HepG2 (cell line): ENCODE data around the gene MTM1. TPM values are rescaled to one million over a fixed set of nuclear protein-coding genes. Genes with fewer than 3 reads are reported as not detected.

Experiments
- ATAC-seq: fragments of 200-7000 bp; cut with Tn5 transposase; 3 replicates; pipeline ENCODE4 v1.9.1; 2020; ENCODE audit warnings: mild to moderate bottlenecking, moderate library complexity
- BruUV-seq: library from RNA; stranded (reverse); fragments of 400-500 nt; replicated peaks from 2 replicates; lab custom pipeline; 2021; lab: Mats Ljungman, UMichigan
- CTCF ChIA-PET: fragments of 300-600 bp; formaldehyde crosslinking; extraction: SDS; loops from one replicate; lab custom pipeline; 2021; ENCODE audit warnings: low total read pairs, inconsistent platforms, low intra/inter-chr PET ratio; lab: Yijun Ruan, JAX
- POLR2A ChIA-PET: fragments of 350-600 bp; sonication (Branson Sonifier 250); formaldehyde crosslinking; loops from one replicate; lab custom pipeline; 2020; ENCODE audit warnings: antibody characterized with exemption, inconsistent platforms; lab: Yijun Ruan, JAX
- DNase-seq: peaks from one replicate; pipeline ENCODE4 v3.0.0-alpha.2; 2015; ENCODE audit warnings: low spot score
- FAIRE-seq: peaks from 3 replicates; lab custom pipeline; 2011; peaks lifted over from hg19 to GRCh38; lab: Jason Lieb, UNC
- H2AFZ ChIP-seq: one replicate; pipeline ENCODE4 v1.6.1; 2011; ENCODE audit warnings: low read length, inconsistent platforms
- H3K27ac ChIP-seq: fragments of 300-600 bp; 3 replicates; pipeline ENCODE4 v1.8.0; 2011; ENCODE audit warnings: mixed run types, mild to moderate bottlenecking, mixed read lengths, low read length, inconsistent platforms; ENCODE audit not compliant: insufficient read depth; ENCODE audit errors: extremely low read length
- H3K27me3 ChIP-seq, 2 experiments: fragments of 200-600 bp in 1 of 2; 2 replicates in 1 of 2; 3 replicates in 1 of 2; pipeline versions ENCODE4 v1.6.0 to v1.8.0; 2011; ENCODE audit warnings: low read length in 2 of 2, mild to moderate bottlenecking in 2 of 2, moderate library complexity in 2 of 2, inconsistent platforms in 1 of 2; ENCODE audit not compliant: insufficient read depth in 2 of 2, control insufficient read depth in 1 of 2
- H3K36me3 ChIP-seq, 2 experiments: fragments of 200-600 bp in 1 of 2; replicated peaks in 1 of 2; 2 replicates in 1 of 2; 3 replicates in 1 of 2; pipeline versions ENCODE4 v1.5.1 to v1.8.0; 2011; ENCODE audit warnings: low read length in 2 of 2, inconsistent platforms in 1 of 2; ENCODE audit not compliant: insufficient read depth in 2 of 2, control insufficient read depth in 1 of 2
- H3K4me1 ChIP-seq: 2 replicates; pipeline ENCODE4 v1.5.1; 2012; ENCODE audit warnings: low read length, inconsistent platforms; ENCODE audit not compliant: insufficient read depth
- H3K4me2 ChIP-seq: 2 replicates; pipeline ENCODE4 v1.6.0; 2011; ENCODE audit warnings: low read depth, low read length, inconsistent platforms
- H3K4me3 ChIP-seq, 3 experiments: fragments of 200-600 bp in 1 of 3; sonication (generic), shearing (Covaris generic) in 1 of 3; replicated peaks in 1 of 3; 2 replicates each; pipeline ENCODE4 v1.5.1; 2011 to 2016; ENCODE audit warnings: low read length in 3 of 3, inconsistent platforms in 2 of 3, low read depth in 2 of 3, mild to moderate bottlenecking in 2 of 3, control low read depth in 1 of 3, mixed read lengths in 1 of 3; ENCODE audit not compliant: insufficient read depth in 1 of 3
- H3K79me2 ChIP-seq: one replicate; pipeline ENCODE4 v1.6.1; 2011; ENCODE audit warnings: low read length, inconsistent platforms; ENCODE audit not compliant: insufficient read depth
- H3K9ac ChIP-seq: 2 replicates; pipeline ENCODE4 v1.6.0; 2011; ENCODE audit warnings: mild to moderate bottlenecking, low read depth, low read length, inconsistent platforms; ENCODE audit not compliant: insufficient read depth
- H3K9me3 ChIP-seq: 2 replicates; pipeline ENCODE4 v1.5.1; 2012; ENCODE audit warnings: mild to moderate bottlenecking, low read length
- H4K20me1 ChIP-seq: 2 replicates; pipeline ENCODE4 v1.6.0; 2011; ENCODE audit warnings: inconsistent platforms, mild to moderate bottlenecking, low read length, moderate library complexity; ENCODE audit not compliant: insufficient read depth
- ELK4 ChIP-seq: sonication (generic); formaldehyde crosslinking; IDR thresholded peaks from 2 replicates; pipeline ENCODE4 v1.9.0; 2021; ENCODE audit warnings: missing genetic modification reagents, borderline replicate concordance
- GLI4 ChIP-seq: sonication (generic); formaldehyde crosslinking; IDR thresholded peaks from 2 replicates; pipeline ENCODE4 v1.5.1; 2020; ENCODE audit warnings: missing genetic modification reagents, mild to moderate bottlenecking, moderate library complexity, borderline replicate concordance
- KAT2B ChIP-seq: fragments of 150-350 bp; IDR thresholded peaks from 2 replicates; pipeline ENCODE4 v1.6.1; 2014; ENCODE audit warnings: low read depth, low read length, borderline replicate concordance
- KLF13 ChIP-seq: sonication (generic); formaldehyde crosslinking; IDR thresholded peaks from 2 replicates; pipeline ENCODE4 v1.4.0; 2020; ENCODE audit warnings: mild to moderate bottlenecking, missing genetic modification reagents
- NFYB ChIP-seq: sonication (generic); formaldehyde crosslinking; IDR thresholded peaks from 2 replicates; pipeline ENCODE4 v1.4.0; 2020; ENCODE audit warnings: missing genetic modification reagents
- RFX3 ChIP-seq: IDR thresholded peaks from 2 replicates; pipeline ENCODE4 v1.6.1; 2016; ENCODE audit warnings: missing biosample characterization, missing genetic modification reagents
- SP140L ChIP-seq: sonication (generic); formaldehyde crosslinking; IDR thresholded peaks from 2 replicates; pipeline ENCODE4 v1.4.0; 2020; ENCODE audit warnings: missing genetic modification reagents, borderline replicate concordance
- ZNF580 ChIP-seq: IDR thresholded peaks from 2 replicates; pipeline ENCODE4 v1.6.1; 2016; ENCODE audit warnings: low read depth, borderline replicate concordance
- WGBS: methylation state at CpG from one replicate; pipeline ENCODE4 v1.1.6; 2017; ENCODE audit warnings: low lambda C conversion rate; 5-methylcytosine and 5-hydroxymethylcytosine counted together
- in situ Hi-C: cut with HindIII; loops from 2 replicates; pipeline ENCODE4 v1.10.0; 2017; ENCODE audit warnings: low pct_unique_long_range_greater_than_20kb; ENCODE audit not compliant: extremely low pct_ligation_motif_present
- intact Hi-C: fragments of 100-400 bp; cut with micrococcal nuclease; formaldehyde crosslinking; loops from one replicate; pipeline ENCODE4 v1.10.0; 2022; ENCODE audit not compliant: unreplicated experiment
- polyA plus RNA-seq, 8 experiments: library from polyadenylated mRNA; depleted of rRNA in 3 of 8; stranded (reverse) in 7 of 8; unstranded in 1 of 8; fragments of >200 nt; fragmentation: Illumina TruSeq in 4 of 8; extraction: Trizol in 4 of 8; gene quantifications; 2 replicates each; pipeline versions ENCODE4 v1.2.1 to v1.2.3, GENCODE V29; 2011 to 2016; ENCODE audit warnings: low read depth in 4 of 8, missing spikeins in 1 of 8, mixed read lengths in 1 of 8; ENCODE audit not compliant: insufficient read depth in 1 of 8
- total RNA-seq, 5 experiments: library from RNA; depleted of rRNA; stranded (reverse); fragments of >200 nt; fragmentation: Illumina TruSeq; extraction: Trizol; gene quantifications; 2 replicates each; pipeline ENCODE4 v1.2.3, GENCODE V29; 2016; ENCODE audit warnings: low read depth in 1 of 5

Gene MTM1
- total and polyA plus RNA-seq, 2 of the 13 experiments (the other 11 are each of a cell fraction or from before 2014, with no cell fraction given): 12.0 to 15.2 TPM

GRCh38 chrX:150525061-150525919 is 43.1 kb upstream of the MTM1 start:
- no peak for TF ChIP-seq NFYB (CRISPR knock-in tag)
- TF ChIP-seq SP140L: no peak
- no peak for TF ChIP-seq KLF13
- TF ChIP-seq KAT2B: no peak
- TF ChIP-seq ZNF580 (CRISPR knock-in tag): no peak
- no peak for TF ChIP-seq RFX3
- TF ChIP-seq ELK4: no peak
- no peak for TF ChIP-seq GLI4
- no peak for DNase-seq
- 11% methylated on average over 1 of the region's 10 CpGs for WGBS

More at GRCh38 chrX:150525061-150525919, 43.1 kb upstream of the MTM1 start:
- intact Hi-C loops: no loop called here
- ATAC-seq (no peak), FAIRE-seq (no peak)
- Histone ChIP-seq H4K20me1 (no peaks in the 10 kb centered on the region), H3K27ac (no peak overlapping the region), H3K9me3 (no peaks in the 10 kb centered on the region), H3K9ac (no peak overlapping the region), H3K36me3 (no peaks in the 10 kb centered on the region), H3K4me2 (no peak overlapping the region), H2AFZ (no peak overlapping the region), H3K27me3 (no peaks in the 10 kb centered on the region), H3K79me2 (no peaks in the 10 kb centered on the region), H3K4me3 (no peak overlapping the region), H3K4me1 (no peaks in the 10 kb centered on the region)
- ChIA-PET CTCF (no interaction called here), POLR2A (no interaction called here)
- BruUV-seq: no TSS peak
- in situ Hi-C loops: no loop called here
